K562 (cell line): Measurements from ENCODE around the gene VRK2. TPM values are rescaled to one million over a fixed set of nuclear protein-coding genes. Genes with fewer than 3 reads are reported as not detected.

Source experiments
- ATAC-seq: fragments of 200-7000 bp; cut with Tn5 transposase; 3 replicates; pipeline ENCODE4 v1.9.1; 2020; ENCODE audit warnings: moderate library complexity
- BruUV-seq: library from RNA; stranded (reverse); fragments of 400-500 nt; replicated peaks from 2 replicates; lab custom pipeline; 2021; lab: Mats Ljungman, UMichigan
- CTCF ChIA-PET: fragments of 300-600 bp; formaldehyde crosslinking; extraction: SDS; loops from one replicate; lab custom pipeline; 2021; ENCODE audit warnings: low intra/inter-chr PET ratio; lab: Yijun Ruan, JAX
- POLR2A ChIA-PET: fragments of 300-600, 350-650 bp; sonication (Branson Sonifier 250); formaldehyde crosslinking; extraction: SDS; loops from one replicate; lab custom pipeline; 2021; ENCODE audit warnings: antibody characterized with exemption, inconsistent platforms; lab: Yijun Ruan, JAX
- DNase-seq, 4 experiments: peaks; one replicate each; pipeline versions ENCODE4 v3.0.0 to v3.0.0-alpha.2; 2011 to 2018; ENCODE audit warnings: low spot score in 3 of 4, mixed read lengths in 3 of 4; ENCODE audit errors: extremely low read depth in 1 of 4
- FAIRE-seq: peaks from 2 replicates; lab custom pipeline; 2011; peaks lifted over from hg19 to GRCh38; lab: Jason Lieb, UNC
- H2AFZ ChIP-seq: 2 replicates; pipeline ENCODE4 v1.6.0; 2011; ENCODE audit warnings: low read depth, low read length, control low read depth, inconsistent platforms
- H3K27ac ChIP-seq: fragments of 200-600 bp; 3 replicates; pipeline ENCODE4 v1.8.0; 2011; ENCODE audit warnings: low read depth, mild to moderate bottlenecking, control low read depth, inconsistent platforms, low read length, moderate library complexity, mixed read lengths; ENCODE audit errors: extremely low read depth
- H3K27me3 ChIP-seq, 2 experiments: fragments of 300-600 bp in 1 of 2; 2 replicates in 1 of 2; 3 replicates in 1 of 2; pipeline versions ENCODE4 v1.6.0 to v1.8.0; 2011; ENCODE audit warnings: inconsistent platforms in 2 of 2, low read length in 2 of 2, mild to moderate bottlenecking in 1 of 2, mixed read lengths in 1 of 2, moderate library complexity in 1 of 2; ENCODE audit not compliant: control insufficient read depth in 2 of 2, insufficient read depth in 2 of 2
- H3K36me3 ChIP-seq: fragments of 300-600 bp; 3 replicates; pipeline ENCODE4 v1.8.0; 2011; ENCODE audit warnings: mild to moderate bottlenecking, low read length, inconsistent platforms; ENCODE audit not compliant: control insufficient read depth, insufficient read depth
- H3K4me1 ChIP-seq, 2 experiments: fragments of 200-600 bp in 1 of 2; replicated peaks in 1 of 2; 2 replicates in 1 of 2; 3 replicates in 1 of 2; pipeline versions ENCODE4 v1.5.1 to v1.8.0; 2011; ENCODE audit warnings: inconsistent platforms in 2 of 2, low read length in 2 of 2, mild to moderate bottlenecking in 1 of 2, mixed read lengths in 1 of 2, moderate library complexity in 1 of 2; ENCODE audit not compliant: control insufficient read depth in 2 of 2, insufficient read depth in 2 of 2
- H3K4me2 ChIP-seq: 2 replicates; pipeline ENCODE4 v1.6.1; 2011; ENCODE audit warnings: low read length, control low read depth, inconsistent platforms, mixed read lengths; ENCODE audit not compliant: insufficient read depth
- H3K4me3 ChIP-seq: fragments of 200-600 bp; sonication (generic), shearing (Covaris generic); 2 replicates; pipeline ENCODE4 v1.5.1; 2016; ENCODE audit warnings: control low read depth, inconsistent platforms
- H3K79me2 ChIP-seq: fragments of 200-600 bp; 3 replicates; pipeline ENCODE4 v1.8.0; 2011; ENCODE audit warnings: low read length, inconsistent platforms; ENCODE audit not compliant: control insufficient read depth, insufficient read depth
- H3K9ac ChIP-seq, 2 experiments: 2 replicates each; pipeline versions ENCODE4 v1.6.0 to v1.6.1; 2011; ENCODE audit warnings: low read depth in 2 of 2, low read length in 2 of 2, control low read depth in 1 of 2, inconsistent platforms in 1 of 2, mild to moderate bottlenecking in 1 of 2, mixed read lengths in 1 of 2; ENCODE audit not compliant: insufficient read depth in 1 of 2
- H3K9me1 ChIP-seq: one replicate; pipeline ENCODE4 v1.6.0; 2011; ENCODE audit warnings: inconsistent platforms, mild to moderate bottlenecking, low read length, moderate library complexity; ENCODE audit not compliant: control insufficient read depth, insufficient read depth
- H3K9me3 ChIP-seq: replicated peaks from 2 replicates; pipeline ENCODE4 v1.5.1; 2011; ENCODE audit warnings: low read depth, low read length, inconsistent platforms; ENCODE audit not compliant: control insufficient read depth, insufficient read depth
- H4K20me1 ChIP-seq: replicated peaks from 2 replicates; pipeline ENCODE4 v1.6.1; 2011; ENCODE audit warnings: low read length, inconsistent platforms, mixed read lengths; ENCODE audit not compliant: control insufficient read depth, insufficient read depth
- CBFA2T2 ChIP-seq: fragments of 450-650 bp; conservative IDR thresholded peaks from 2 replicates; pipeline ENCODE4 v1.6.1; 2017; ENCODE audit warnings: mild to moderate bottlenecking
- CBFA2T3 ChIP-seq: fragments of 450-650 bp; IDR thresholded peaks from 2 replicates; pipeline ENCODE4 v1.6.1; 2017
- CUX1 ChIP-seq: fragments of 200-800 bp; sonication (Bioruptor generic); IDR thresholded peaks from 2 replicates; pipeline ENCODE4 v1.6.1; 2016; ENCODE audit warnings: missing genetic modification characterization, missing compliant biosample characterization
- NCOA6 ChIP-seq: fragments of 450-650 bp; IDR thresholded peaks from 2 replicates; pipeline ENCODE4 v1.6.1; 2017; ENCODE audit warnings: mild to moderate bottlenecking
- NCOR1 ChIP-seq: fragments of 450-650 bp; IDR thresholded peaks from 2 replicates; pipeline ENCODE4 v1.6.1; 2016; ENCODE audit warnings: mild to moderate bottlenecking, moderate library complexity
- RFX7 ChIP-seq: fragments of 250-450 bp; sonication (Bioruptor Pico); IDR thresholded peaks from 2 replicates; pipeline ENCODE4 v1.5.1; 2021; ENCODE audit warnings: mild to moderate bottlenecking
- ZBTB40 ChIP-seq, 2 experiments: fragments of 450-650 bp in 1 of 2; sonication (generic) in 1 of 2; formaldehyde crosslinking in 1 of 2; IDR thresholded peaks; 2 replicates each; pipeline versions ENCODE4 v1.7.1 to v1.9.0; 2016 to 2022; ENCODE audit warnings: inconsistent platforms in 1 of 2, mild to moderate bottlenecking in 1 of 2, missing genetic modification reagents in 1 of 2
- ZNF431 ChIP-seq: sonication (generic); formaldehyde crosslinking; IDR thresholded peaks from 2 replicates; pipeline ENCODE4 v1.8.0; 2022; ENCODE audit warnings: mild to moderate bottlenecking, missing genetic modification reagents
- WGBS: fragments of 100-300 bp; shearing (Covaris generic); methylation state at CpG from one replicate; pipeline ENCODE4 v1.1.6; 2016; ENCODE audit warnings: low coverage, mixed read lengths; ENCODE audit not compliant: insufficient coverage; ENCODE audit errors: missing lambda C conversion rate; 5-methylcytosine and 5-hydroxymethylcytosine counted together
- in situ Hi-C: fragments of 300-500 bp; cut with MboI; formaldehyde crosslinking; loops from 4 replicates; pipeline ENCODE4 v1.15.0; 2018; ENCODE audit warnings: inconsistent platforms, mixed read lengths
- intact Hi-C: fragments of 100-400 bp; cut with micrococcal nuclease; formaldehyde crosslinking; loops from 2 replicates; pipeline ENCODE4 v1.14.2; 2022
- polyA plus RNA-seq, 8 experiments: library from polyadenylated mRNA; depleted of rRNA in 4 of 8; stranded (reverse) in 5 of 8; unstranded in 3 of 8; fragments of >200 nt; fragmentation: Nextera tagmentation in 2 of 8; fragmentation: Illumina TruSeq in 1 of 8; extraction: Ambion mirVana in 2 of 8; extraction: Trizol in 1 of 8; gene quantifications; 2 replicates each; pipeline versions ENCODE4 v1.2.1 to v1.2.3, GENCODE V29; 2011 to 2014; ENCODE audit warnings: inconsistent platforms in 1 of 8, missing spikeins in 1 of 8
- total RNA-seq, 7 experiments: library from RNA; depleted of rRNA in 6 of 7; stranded (reverse); fragments of >200 nt in 6 of 7; fragmentation: Illumina TruSeq in 2 of 7; extraction: Trizol in 2 of 7; gene quantifications; 2 replicates each; pipeline versions ENCODE4 v1.2.1 to v1.2.3, GENCODE V29; 2011 to 2021; ENCODE audit warnings: low replicate concordance in 1 of 7

The VRK2 gene
- total and polyA plus RNA-seq, 9 of the 15 experiments (the other 6 are each of a cell fraction or from before 2014, with no cell fraction given): 22.6 to 49.2 (median 36.2) TPM

- Histone ChIP-seq H3K36me3 (peaks cover 24% of the 10 kb centered on the region; the same call in 2 of the 3 replicates), H2AFZ (peak overlapping the region; percentile 91), H3K4me3 (peak overlapping the region; percentile 66), H3K4me2 (peak overlapping the region; percentile 87), H3K4me1 (peaks cover 12 to 14% of the 10 kb centered on the region in 2 experiments), H3K9me1 (no peaks in the 10 kb centered on the region), H3K27ac (peak overlapping the region; percentile 93), H3K9me3 (no peaks in the 10 kb centered on the region), H3K27me3 (no peaks in the 10 kb centered on the region), H3K79me2 (peaks cover 60% of the 10 kb centered on the region), H4K20me1 (no peaks in the 10 kb centered on the region), H3K9ac (peak overlapping the region in 1 of 2 experiments; percentile 86; a peak in 3 of 4 replicates)
- CTCF ChIA-PET: interaction anchor here (0.6 kb wide), 1 partner anchor 44 kb away, joined by 3 read pairs; no protein-coding TSS in a partner anchor
- peak; percentile 0; the same call in 2 of the 3 replicates for ATAC-seq
- POLR2A ChIA-PET: no interaction called here
- in situ Hi-C loops: no loop called here
- intact Hi-C loops: loop anchor here (2.0 to 5.0 kb wide), 3 partner anchors 81 to 191 kb away; no protein-coding TSS in a partner anchor
- DNase-seq: peak in 2 of 4 experiments; percentile 9 to 48
- BruUV-seq: no TSS peak
- 2% methylated on average over 3 of the region's 3 CpGs for WGBS
- no peak for FAIRE-seq
- no peak for TF ChIP-seq CUX1 (CRISPR knock-in tag)
- TF ChIP-seq NCOR1: peak; percentile 12; the same call in 1 of the 2 replicates
- 0 out of 2 replicates have a peak, but pooled peaks have one; percentile 31 for TF ChIP-seq ZBTB40 (IDR thresholded peaks at IDR 0.05)
- TF ChIP-seq ZBTB40 (CRISPR knock-in tag; IDR thresholded peaks at IDR 0.05): no peak
- no peak for TF ChIP-seq RFX7 (CRISPR knock-in tag)
- TF ChIP-seq ZNF431 (CRISPR knock-in tag): no peak
- peak; percentile 24; the same call in 1 of the 2 replicates for TF ChIP-seq CBFA2T2
- no peak for TF ChIP-seq NCOA6
- TF ChIP-seq CBFA2T3: peak; percentile 69
Measured at GRCh38 chr2:58047961-58048360, 1.4 kb downstream of the VRK2 start.
